Measurements from ENCODE around the gene MOV10. TPM values are rescaled to one million over a fixed set of nuclear protein-coding genes. Genes with fewer than 3 reads are reported as not detected.

MOV10 gene
- total and polyA plus RNA-seq, 7 donors = 4.8 to 10.6 (median 6.4) TPM

DNA sequence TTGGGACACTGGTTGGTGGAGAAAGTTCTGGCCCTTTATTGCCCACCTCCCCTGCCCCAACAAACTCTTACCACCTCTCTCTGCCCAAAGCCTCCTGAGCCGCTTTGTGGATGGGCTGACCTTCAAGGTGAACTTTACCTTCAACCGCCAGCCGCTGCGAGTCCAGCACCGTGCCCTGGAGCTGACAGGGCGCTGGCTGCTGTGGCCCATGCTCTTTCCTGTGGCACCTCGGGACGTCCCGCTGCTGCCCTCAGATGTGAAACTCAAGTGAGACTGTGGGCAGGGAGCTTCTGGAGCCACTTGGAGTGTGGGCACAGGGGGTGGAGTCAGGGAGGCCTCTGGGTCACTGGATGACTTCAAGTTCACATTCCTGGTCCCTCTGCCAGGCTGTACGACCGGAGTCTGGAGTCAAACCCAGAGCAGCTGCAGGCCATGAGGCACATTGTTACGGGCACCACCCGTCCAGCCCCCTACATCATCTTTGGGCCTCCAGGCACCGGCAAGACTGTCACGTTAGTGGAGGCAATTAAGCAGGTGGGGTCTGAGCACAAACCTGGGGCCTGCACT lies 20.0 kb downstream of the MOV10 start:
- no peak overlapping the region for H3K4me3 ChIP-seq
- no peaks in the 10 kb centered on the region for H3K9me3 ChIP-seq
- peaks cover 4% of the 10 kb centered on the region for H3K4me1 ChIP-seq
- no peaks in the 10 kb centered on the region for H3K27me3 ChIP-seq (ENCODE audit: insufficient read depth in 3 of 3, low read length in 2 of 3)
- WGBS, 3 donors = 66 to 78% (median 75%) methylated on average over 15 of the region's 15 CpGs
- H3K36me3 ChIP-seq (ENCODE audit: insufficient read depth in 1 of 2, low read depth in 1 of 2) = peaks cover 0 to 57% of the 10 kb centered on the region in 2 donors
- ATAC-seq = no peak
- H3K27ac ChIP-seq = no peak overlapping the region
- no peak for TF ChIP-seq CTCF (IDR thresholded peaks at IDR 0.05)
- intact Hi-C loops (cut with DNase I) = no loop called here
- no peak for DNase-seq

GRCh38 chr1:112695276-112695675 lies 20.8 kb downstream of the MOV10 start:
- H3K4me3 ChIP-seq = no peak overlapping the region
- intact Hi-C loops (cut with DNase I) = no loop called here
- H3K36me3 ChIP-seq (ENCODE audit: insufficient read depth in 1 of 2, low read depth in 1 of 2) = peaks cover 0 to 49% of the 10 kb centered on the region in 2 donors
- TF ChIP-seq CTCF (IDR thresholded peaks at IDR 0.05) = no peak
- no peak for ATAC-seq
- WGBS, 3 donors = 96 to 98% (median 97%) methylated on average over 9 of the region's 9 CpGs
- peaks cover 13% of the 10 kb centered on the region for H3K4me1 ChIP-seq
- H3K9me3 ChIP-seq = no peaks in the 10 kb centered on the region
- H3K27ac ChIP-seq = no peak overlapping the region
- H3K27me3 ChIP-seq (ENCODE audit: insufficient read depth in 3 of 3, low read length in 2 of 3) = no peaks in the 10 kb centered on the region
- no peak for DNase-seq

DNA sequence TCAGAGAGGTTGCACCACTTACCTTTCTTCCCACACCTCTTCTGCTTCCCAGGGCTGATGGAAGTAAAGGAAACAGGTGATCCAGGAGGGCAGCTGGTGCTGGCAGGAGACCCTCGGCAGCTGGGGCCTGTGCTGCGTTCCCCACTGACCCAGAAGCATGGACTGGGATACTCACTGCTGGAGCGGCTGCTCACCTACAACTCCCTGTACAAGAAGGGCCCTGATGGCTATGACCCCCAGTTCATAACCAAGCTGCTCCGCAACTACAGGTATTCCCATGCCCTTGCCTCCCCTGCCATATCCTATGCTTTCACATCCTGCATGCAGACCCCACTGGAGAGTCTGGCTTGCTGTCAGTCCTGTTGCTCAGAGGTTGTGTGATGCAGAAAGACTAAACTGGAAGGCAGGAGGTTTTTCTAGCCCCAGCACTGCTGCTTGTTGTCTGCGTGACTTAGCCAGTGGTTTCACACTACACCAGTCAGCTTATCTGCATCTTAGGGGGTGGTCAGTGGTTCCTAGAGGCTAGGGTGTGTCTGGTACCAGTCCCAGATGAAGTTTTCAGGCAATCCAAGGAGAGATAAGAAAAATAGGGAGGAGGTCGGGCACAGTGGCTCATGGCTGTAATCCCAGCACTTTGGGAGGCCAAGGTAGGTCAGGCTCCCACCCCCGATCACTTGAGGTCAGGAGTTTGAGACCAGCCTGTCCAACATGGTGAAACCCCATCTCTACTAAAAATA lies 22.3 kb downstream of the MOV10 start:
- Histone ChIP-seq H3K27me3 (ENCODE audit: insufficient read depth in 3 of 3, low read length in 2 of 3) (no peaks in the 10 kb centered on the region), H3K27ac (no peak overlapping the region), H3K4me1 (peaks cover 27% of the 10 kb centered on the region), H3K4me3 (no peak overlapping the region), H3K9me3 (no peaks in the 10 kb centered on the region), H3K36me3 (ENCODE audit: insufficient read depth in 1 of 2, low read depth in 1 of 2) (peaks cover 0 to 44% of the 10 kb centered on the region in 2 donors)
- TF ChIP-seq CTCF (IDR thresholded peaks at IDR 0.05) = no peak
- intact Hi-C loops (cut with DNase I) = no loop called here
- 91 to 98% (median 91%) methylated on average over 7 of the region's 7 CpGs for whole genome bisulfite sequencing, 3 donors
- DNase-seq (no peak), ATAC-seq (no peak)

DNA sequence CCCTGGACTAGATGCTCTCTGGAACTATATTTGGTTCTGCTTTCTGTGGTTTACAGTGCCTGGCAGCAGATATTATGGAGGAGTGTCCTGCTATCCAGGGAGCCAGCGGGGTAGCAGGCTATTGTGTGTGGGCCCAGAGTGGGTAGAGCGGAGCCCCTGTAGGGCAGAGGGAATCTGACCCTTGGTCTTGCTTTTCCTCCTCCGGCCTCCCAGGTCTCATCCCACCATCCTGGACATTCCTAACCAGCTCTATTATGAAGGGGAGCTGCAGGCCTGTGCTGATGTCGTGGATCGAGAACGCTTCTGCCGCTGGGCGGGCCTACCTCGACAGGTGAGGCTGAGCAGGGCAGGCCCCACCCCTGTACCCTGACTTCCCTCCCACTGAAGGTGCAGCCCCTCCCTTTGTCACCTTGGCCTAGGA lies 23.3 kb downstream of the MOV10 start:
- WGBS, 3 donors = 90 to 97% (median 93%) methylated on average over 9 of the region's 9 CpGs
- Histone ChIP-seq H3K36me3 (ENCODE audit: insufficient read depth in 1 of 2, low read depth in 1 of 2) (peaks cover 0 to 48% of the 10 kb centered on the region in 2 donors), H3K9me3 (no peaks in the 10 kb centered on the region), H3K27ac (no peak overlapping the region), H3K4me3 (no peak overlapping the region), H3K4me1 (peaks cover 35% of the 10 kb centered on the region), H3K27me3 (ENCODE audit: insufficient read depth in 3 of 3, low read length in 2 of 3) (no peaks in the 10 kb centered on the region)
- ATAC-seq (no peak), DNase-seq (no peak)
- intact Hi-C loops (cut with DNase I) = loop anchor here in 1 of 2 donors (2.0 kb wide), 1 partner anchor 23 kb away; the partner anchor contains the start of gene MOV10
- no peak for TF ChIP-seq CTCF (IDR thresholded peaks at IDR 0.05)

All from psoas muscle (tissue), 8 donors.